Measurements from ENCODE around the gene CLEC4D.
"Not testable (repeated sequence)": the region's sequence is repeated elsewhere in the genome, so short reads cannot be mapped to it uniquely, and the experiment has no call there.

The CLEC4D gene

GRCh38 chr12:8513256-8513655, at the start of gene CLEC4D:
Gene CLEC4D, plus strand, starts transcription at chr12:8513503. Its CDS starts 230 bp downstream, at chr12:8513733.
- no peak for DNase-seq (ENCODE audit: low read depth in 2 of 2)

- DNase-seq (ENCODE audit: low read depth in 2 of 2), result no peak
Observed at GRCh38 chr12:8465301-8465996, 47.9 kb upstream of the CLEC4D start.

- DNase-seq (ENCODE audit: low read depth in 2 of 2), result no peak
Observed at GRCh38 chr12:8466241-8466640, 47.1 kb upstream of the CLEC4D start.

GRCh38 chr12:8471090-8471489, 42.2 kb upstream of the CLEC4D start:
- DNase-seq (ENCODE audit: low read depth in 2 of 2), result no peak

- no peak for DNase-seq (ENCODE audit: low read depth in 2 of 2)
Observed at GRCh38 chr12:8475508-8476203, 37.6 kb upstream of the CLEC4D start.

- DNase-seq (ENCODE audit: low read depth in 2 of 2), result no peak
Observed at GRCh38 chr12:8482571-8483061, 30.7 kb upstream of the CLEC4D start.

GRCh38 chr12:8483079-8483478, 30.2 kb upstream of the CLEC4D start:
- DNase-seq (ENCODE audit: low read depth in 2 of 2), result no peak

GRCh38 chr12:8491646-8492530, 21.4 kb upstream of the CLEC4D start:
- no peak for DNase-seq (ENCODE audit: low read depth in 2 of 2)

- peak; percentile 34 to 42 for DNase-seq (ENCODE audit: low read depth in 2 of 2)
Observed at GRCh38 chr12:8493084-8493483, 20.2 kb upstream of the CLEC4D start.

GRCh38 chr12:8495671-8496070, 17.6 kb upstream of the CLEC4D start:
- not testable (repeated sequence) for DNase-seq (ENCODE audit: low read depth in 2 of 2)

- not testable (repeated sequence) for DNase-seq (ENCODE audit: low read depth in 2 of 2)
Observed at GRCh38 chr12:8496074-8496473, 17.2 kb upstream of the CLEC4D start.

GRCh38 chr12:8499616-8500015, 13.7 kb upstream of the CLEC4D start:
- no peak for DNase-seq (ENCODE audit: low read depth in 2 of 2)

GRCh38 chr12:8501720-8502119, 11.6 kb upstream of the CLEC4D start:
- DNase-seq (ENCODE audit: low read depth in 2 of 2), result no peak

- DNase-seq (ENCODE audit: low read depth in 2 of 2), result no peak
Observed at GRCh38 chr12:8504351-8504750, 9.0 kb upstream of the CLEC4D start.

GRCh38 chr12:8507596-8507995, 5.7 kb upstream of the CLEC4D start:
- DNase-seq (ENCODE audit: low read depth in 2 of 2), result no peak

- no peak for DNase-seq (ENCODE audit: low read depth in 2 of 2)
Observed at GRCh38 chr12:8508223-8508622, 5.1 kb upstream of the CLEC4D start.

GRCh38 chr12:8508910-8509841, 4.1 kb upstream of the CLEC4D start:
- no peak for DNase-seq (ENCODE audit: low read depth in 2 of 2)

GRCh38 chr12:8517971-8518370, 4.7 kb downstream of the CLEC4D start:
- no peak for DNase-seq (ENCODE audit: low read depth in 2 of 2)

GRCh38 chr12:8519171-8519570, 5.9 kb downstream of the CLEC4D start:
- no peak for DNase-seq (ENCODE audit: low read depth in 2 of 2)

GRCh38 chr12:8527250-8528130, 14.2 kb downstream of the CLEC4D start:
- DNase-seq (ENCODE audit: low read depth in 2 of 2), result no peak
